Measurements from ENCODE around the gene CCNJL. TPM values are rescaled to one million over a fixed set of nuclear protein-coding genes. Genes with fewer than 3 reads are reported as not detected.

Gene CCNJL
- total and polyA plus RNA-seq, 2 donors (not counting 1 experiment from before 2014, with no cell fraction given) = 0.03 to 0.67 TPM

- H3K9me3 Mint-ChIP-seq (ENCODE audit: insufficient read depth) = no peaks in the 10 kb centered on the region
- no peak overlapping the region for H3K4me3 ChIP-seq (ENCODE audit: control extremely low read depth in 1 of 5, extremely low read depth in 1 of 5, insufficient read depth in 1 of 5, low read depth in 2 of 5, low read length in 4 of 5)
- H3K27me3 ChIP-seq (replicated peaks in 1 of 4; ENCODE audit: control extremely low read depth in 1 of 4, control insufficient read depth in 3 of 4, insufficient read depth in 4 of 4, low read length in 3 of 4) = no peaks in the 10 kb centered on the region
- POLR2A ChIA-PET = no interaction called here
- H3K4me1 Mint-ChIP-seq = peaks cover 9% of the 10 kb centered on the region
- no peak overlapping the region for H3K27ac Mint-ChIP-seq
- 71% methylated on average over 5 of the region's 5 CpGs for WGBS (ENCODE audit: insufficient coverage)
- TF ChIP-seq EZH2 (IDR thresholded peaks at IDR 0.05; ENCODE audit: borderline replicate concordance, insufficient read depth, low read depth, low read length, poor library complexity, severe bottlenecking) (no peak), CTCF (IDR thresholded peaks at IDR 0.05) (no peak)
- H3K27ac ChIP-seq (ENCODE audit: low read length in 2 of 2) = no peak overlapping the region
- no peak overlapping the region for H3K9ac ChIP-seq (ENCODE audit: low read length)
- H2AFZ ChIP-seq (ENCODE audit: insufficient read depth, low read depth, low read length, poor library complexity, severe bottlenecking) = no peak overlapping the region
- ATAC-seq (ENCODE audit: low read depth) (no peak), DNase-seq (no peak)
- H3K4me3 Mint-ChIP-seq = no peak overlapping the region
- H3K27me3 Mint-ChIP-seq = peaks cover 21% of the 10 kb centered on the region
- CTCF ChIA-PET = no interaction called here
- H3K9me3 ChIP-seq (ENCODE audit: control extremely low read depth in 1 of 3, control insufficient read depth in 2 of 3, insufficient read depth in 1 of 3, low read length in 2 of 3) = no peaks in the 10 kb centered on the region
- H4K20me1 ChIP-seq (ENCODE audit: control insufficient read depth, insufficient read depth, low read length, poor library complexity, severe bottlenecking) = no peaks in the 10 kb centered on the region
- no peaks in the 10 kb centered on the region for H3K79me2 ChIP-seq (ENCODE audit: control insufficient read depth, insufficient read depth, low read length)
- intact Hi-C loops (cut with micrococcal nuclease) = no loop called here
- H3K4me1 ChIP-seq (ENCODE audit: control insufficient read depth in 2 of 2, insufficient read depth in 2 of 2, low read length in 2 of 2) = peaks cover 11 to 13% of the 10 kb centered on the region in 2 donors
- H3K4me2 ChIP-seq (replicated peaks; ENCODE audit: low read depth, low read length, poor library complexity, severe bottlenecking) = no peak overlapping the region
- H3K36me3 ChIP-seq (replicated peaks in 1 of 2; ENCODE audit: control extremely low read depth in 1 of 2, control insufficient read depth in 1 of 2, extremely low read depth in 1 of 2, insufficient read depth in 2 of 2, low read length in 1 of 2) = no peaks in the 10 kb centered on the region
Measured at GRCh38 chr5:160268121-160268520, 44.2 kb downstream of the CCNJL start.

- H3K4me3 ChIP-seq (ENCODE audit: control extremely low read depth in 1 of 5, extremely low read depth in 1 of 5, insufficient read depth in 1 of 5, low read depth in 2 of 5, low read length in 4 of 5) = no peak overlapping the region
- no peaks in the 10 kb centered on the region for H3K9me3 Mint-ChIP-seq (ENCODE audit: insufficient read depth)
- H3K27me3 ChIP-seq (replicated peaks in 1 of 4; ENCODE audit: control extremely low read depth in 1 of 4, control insufficient read depth in 3 of 4, insufficient read depth in 4 of 4, low read length in 3 of 4) = peaks cover 0 to 6% (median 0%) of the 10 kb centered on the region in 4 experiments
- WGBS (ENCODE audit: insufficient coverage) = 94% methylated on average over 6 of the region's 9 CpGs
- no peak overlapping the region for H3K9ac ChIP-seq (ENCODE audit: low read length)
- no peaks in the 10 kb centered on the region for H4K20me1 ChIP-seq (ENCODE audit: control insufficient read depth, insufficient read depth, low read length, poor library complexity, severe bottlenecking)
- no peaks in the 10 kb centered on the region for H3K79me2 ChIP-seq (ENCODE audit: control insufficient read depth, insufficient read depth, low read length)
- H3K4me1 ChIP-seq (ENCODE audit: control insufficient read depth in 2 of 2, insufficient read depth in 2 of 2, low read length in 2 of 2) = peaks cover 18 to 19% of the 10 kb centered on the region in 2 donors
- no peak overlapping the region for H3K27ac ChIP-seq (ENCODE audit: low read length in 2 of 2)
- H3K36me3 ChIP-seq (replicated peaks in 1 of 2; ENCODE audit: control extremely low read depth in 1 of 2, control insufficient read depth in 1 of 2, extremely low read depth in 1 of 2, insufficient read depth in 2 of 2, low read length in 1 of 2) = no peaks in the 10 kb centered on the region
- POLR2A ChIA-PET = no interaction called here
- TF ChIP-seq EZH2 (IDR thresholded peaks at IDR 0.05; ENCODE audit: borderline replicate concordance, insufficient read depth, low read depth, low read length, poor library complexity, severe bottlenecking) = no peak
- TF ChIP-seq CTCF (IDR thresholded peaks at IDR 0.05) = no peak
- DNase-seq (no peak), ATAC-seq (ENCODE audit: low read depth) (no peak)
- no peak overlapping the region for H3K4me3 Mint-ChIP-seq
- no peak overlapping the region for H3K4me2 ChIP-seq (replicated peaks; ENCODE audit: low read depth, low read length, poor library complexity, severe bottlenecking)
- H3K27ac Mint-ChIP-seq = no peak overlapping the region
- H3K27me3 Mint-ChIP-seq = peaks cover 26% of the 10 kb centered on the region
- intact Hi-C loops (cut with micrococcal nuclease) = no loop called here
- CTCF ChIA-PET = no interaction called here
- no peaks in the 10 kb centered on the region for H3K9me3 ChIP-seq (ENCODE audit: control extremely low read depth in 1 of 3, control insufficient read depth in 2 of 3, insufficient read depth in 1 of 3, low read length in 2 of 3)
- no peak overlapping the region for H2AFZ ChIP-seq (ENCODE audit: insufficient read depth, low read depth, low read length, poor library complexity, severe bottlenecking)
- H3K4me1 Mint-ChIP-seq = peaks cover 19% of the 10 kb centered on the region
Measured at GRCh38 chr5:160266752-160267345, 45.5 kb downstream of the CCNJL start.

Measured in B cell (primary cell).